K562 (cell line): ENCODE results near the gene PMPCA. TPM values are rescaled to one million over a fixed set of nuclear protein-coding genes. Genes with fewer than 3 reads are reported as not detected.

Experiments used
- ASH1L ChIP-seq: fragments of 450-650 bp; IDR thresholded peaks from 2 replicates; pipeline ENCODE4 v1.6.1; 2018; ENCODE audit warnings: borderline replicate concordance, mild to moderate bottlenecking, low read depth; ENCODE audit not compliant: partially characterized antibody
- CBFB ChIP-seq: sonication (generic); formaldehyde crosslinking; IDR thresholded peaks from 2 replicates; pipeline ENCODE4 v1.4.0; 2020; ENCODE audit warnings: mild to moderate bottlenecking, missing genetic modification reagents
- ELF1 ChIP-seq: fragments of 200-800 bp; sonication (Bioruptor generic); IDR thresholded peaks from 2 replicates; pipeline ENCODE4 v1.6.1; 2016; ENCODE audit warnings: missing genetic modification characterization, missing compliant biosample characterization
- ELF2 ChIP-seq: fragments of 250-450 bp; sonication (Bioruptor Pico); IDR thresholded peaks from 2 replicates; pipeline ENCODE4 v1.5.0; 2021; ENCODE audit warnings: mild to moderate bottlenecking
- FIP1L1 ChIP-seq: fragments of 200-400 bp; formaldehyde crosslinking; IDR thresholded peaks from 2 replicates; pipeline ENCODE4 v1.6.1; 2018; ENCODE audit warnings: mild to moderate bottlenecking, low read depth, low read length; ENCODE audit not compliant: poor library complexity, severe bottlenecking
- GTF2A2 ChIP-seq: IDR thresholded peaks from 2 replicates; pipeline ENCODE4 v1.6.1; 2016; ENCODE audit warnings: mild to moderate bottlenecking, missing genetic modification characterization, missing compliant biosample characterization
- KDM5B ChIP-seq: fragments of 200-600 bp; sonication (generic); IDR thresholded peaks from 2 replicates; pipeline ENCODE4 v1.6.1; 2012; ENCODE audit warnings: low read depth, mild to moderate bottlenecking, moderate library complexity, low read length, control low read depth, inconsistent platforms; ENCODE audit not compliant: insufficient replicate concordance
- MXI1 ChIP-seq: IDR thresholded peaks from 2 replicates; pipeline ENCODE4 v1.6.1; 2011; ENCODE audit warnings: low read depth, mild to moderate bottlenecking, improper control_type of control experiment, low read length
- NFE2 ChIP-seq: IDR thresholded peaks from 2 replicates; pipeline ENCODE4 v1.6.1; 2014; ENCODE audit warnings: antibody characterized with exemption, low read depth
- POLR2G ChIP-seq: fragments of 200-400 bp; formaldehyde crosslinking; IDR thresholded peaks from 2 replicates; pipeline ENCODE4 v1.6.1; 2017; ENCODE audit warnings: low read depth, mild to moderate bottlenecking, antibody characterized with exemption, low read length, moderate library complexity
- PRPF4 ChIP-seq: fragments of 200-400 bp; formaldehyde crosslinking; IDR thresholded peaks from one replicate; pipeline ENCODE4 v1.6.1; 2017; ENCODE audit warnings: low read length, low read depth, mild to moderate bottlenecking; ENCODE audit not compliant: insufficient read depth, poor library complexity, severe bottlenecking
- TAF7 ChIP-seq: fragments of 450-650 bp; IDR thresholded peaks from 2 replicates; pipeline ENCODE4 v1.6.1; 2016; ENCODE audit warnings: missing genetic modification characterization, missing compliant biosample characterization
- TEAD1 ChIP-seq, 2 experiments: fragments of 450-650 bp in 1 of 2; sonication (generic) in 1 of 2; formaldehyde crosslinking; IDR thresholded peaks; 2 replicates each; pipeline versions ENCODE4 v1.4.0 to v1.8.0; 2020 to 2022; ENCODE audit warnings: mild to moderate bottlenecking in 2 of 2, missing genetic modification reagents in 1 of 2
- ZC3H8 ChIP-seq: fragments of 450-650 bp; IDR thresholded peaks from 2 replicates; pipeline ENCODE4 v1.6.1; 2017
- ZNF644 ChIP-seq: fragments of 200-800 bp; sonication (Bioruptor generic); IDR thresholded peaks from 2 replicates; pipeline ENCODE4 v1.6.1; 2016; ENCODE audit warnings: low read depth, missing genetic modification characterization, missing compliant biosample characterization
- ZZZ3 ChIP-seq: fragments of 450-650 bp; IDR thresholded peaks from 2 replicates; pipeline ENCODE4 v1.6.1; 2016; ENCODE audit warnings: antibody characterized with exemption, mild to moderate bottlenecking, moderate library complexity
- polyA plus RNA-seq, 8 experiments: library from polyadenylated mRNA; depleted of rRNA in 4 of 8; stranded (reverse) in 5 of 8; unstranded in 3 of 8; fragments of >200 nt; fragmentation: Nextera tagmentation in 2 of 8; fragmentation: Illumina TruSeq in 1 of 8; extraction: Ambion mirVana in 2 of 8; extraction: Trizol in 1 of 8; gene quantifications; 2 replicates each; pipeline versions ENCODE4 v1.2.1 to v1.2.3, GENCODE V29; 2011 to 2014; ENCODE audit warnings: inconsistent platforms in 1 of 8, missing spikeins in 1 of 8
- total RNA-seq, 7 experiments: library from RNA; depleted of rRNA in 6 of 7; stranded (reverse); fragments of >200 nt in 6 of 7; fragmentation: Illumina TruSeq in 2 of 7; extraction: Trizol in 2 of 7; gene quantifications; 2 replicates each; pipeline versions ENCODE4 v1.2.1 to v1.2.3, GENCODE V29; 2011 to 2021; ENCODE audit warnings: low replicate concordance in 1 of 7
- TF ChIP-seq, protein P1 (sequence below): fragments of 450-650 bp; IDR thresholded peaks from 2 replicates; pipeline ENCODE4 v1.6.1; 2016; ENCODE audit warnings: missing biosample characterization, missing genetic modification characterization
- TF ChIP-seq, protein P2 (sequence below): fragments of 150-350 bp; IDR thresholded peaks from 2 replicates; pipeline ENCODE4 v1.6.1; 2014; ENCODE audit warnings: low read depth, mild to moderate bottlenecking, low read length, borderline replicate concordance
- TF ChIP-seq, protein P3 (sequence below): sonication (generic); formaldehyde crosslinking; IDR thresholded peaks from 2 replicates; pipeline ENCODE4 v1.8.1; 2022; ENCODE audit warnings: missing genetic modification reagents
- TF ChIP-seq, protein P4 (sequence below): fragments of 200-800 bp; sonication (Bioruptor generic); IDR thresholded peaks from 2 replicates; pipeline ENCODE4 v1.6.1; 2017; ENCODE audit warnings: missing genetic modification characterization, missing compliant biosample characterization

Gene PMPCA
- total and polyA plus RNA-seq, 9 of the 15 experiments (the other 6 are each of a cell fraction or from before 2014, with no cell fraction given): 23.9 to 143 (median 86.6) TPM

DNA sequence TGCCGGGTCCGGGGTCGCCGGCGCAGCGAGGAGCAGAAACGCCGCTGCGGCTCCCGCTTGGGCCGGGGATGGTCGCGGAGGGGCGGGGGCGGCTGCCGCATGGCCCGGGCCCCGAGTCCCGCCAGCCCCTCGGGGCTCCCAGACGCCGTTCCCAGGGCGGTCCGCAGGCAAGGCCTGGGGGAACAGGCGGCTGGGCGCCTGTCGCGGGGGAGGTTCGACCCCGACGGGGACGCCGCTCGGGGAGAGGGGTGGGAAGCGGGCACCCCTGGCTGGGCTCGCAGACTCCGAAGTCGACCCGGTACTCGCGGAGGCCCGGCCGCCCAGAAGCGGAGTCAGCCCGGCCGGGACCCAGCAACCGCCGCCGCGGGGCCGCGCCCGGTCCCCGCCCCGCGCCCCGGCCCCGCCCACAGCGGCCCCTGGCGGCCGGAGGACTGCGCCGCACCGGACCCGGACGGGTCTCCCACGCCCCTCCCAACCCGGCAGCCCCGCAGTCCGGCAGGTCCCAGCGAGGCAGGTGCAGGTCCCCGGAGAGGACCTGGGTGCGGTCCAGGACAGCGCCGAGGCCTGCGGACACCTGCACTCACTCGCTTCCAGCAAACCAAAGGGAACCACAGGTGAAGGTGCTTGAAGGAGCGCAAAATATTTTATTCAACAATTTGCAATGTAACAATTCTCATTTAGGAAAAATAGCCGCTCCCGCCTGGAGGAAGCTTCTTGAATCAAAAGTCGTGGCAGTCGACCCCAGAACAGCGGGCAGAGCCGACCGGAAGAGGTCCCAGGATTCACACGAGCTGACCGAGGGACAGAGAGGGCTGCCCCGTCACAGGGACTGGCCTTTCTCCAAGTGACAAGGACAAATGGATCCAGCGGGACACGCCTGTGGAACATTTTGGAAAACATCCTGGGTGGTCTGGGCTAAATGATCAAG, 29.3 kb downstream of the PMPCA start, which contains the start of gene INPP5E (continued):
- TF ChIP-seq NFE2 (no peak), FIP1L1 (peak; percentile 44), KDM5B (peak; percentile 38), ELF1 (tag) (no peak), CBFB (no peak), ASH1L (no peak), POLR2G (peak; percentile 79), PRPF4 (no peak), TAF7 (no peak), MXI1 (no peak), ZNF644 (tag) (no peak), ZC3H8 (no peak), ELF2 (CRISPR knock-in tag) (peak; percentile 39; the same call in 1 of the 2 replicates), TEAD1 (CRISPR knock-in tag; IDR thresholded peaks at IDR 0.05) (no peak), GTF2A2 (tag) (no peak), ZZZ3 (no peak)
- TF ChIP-seq, protein P1, sequence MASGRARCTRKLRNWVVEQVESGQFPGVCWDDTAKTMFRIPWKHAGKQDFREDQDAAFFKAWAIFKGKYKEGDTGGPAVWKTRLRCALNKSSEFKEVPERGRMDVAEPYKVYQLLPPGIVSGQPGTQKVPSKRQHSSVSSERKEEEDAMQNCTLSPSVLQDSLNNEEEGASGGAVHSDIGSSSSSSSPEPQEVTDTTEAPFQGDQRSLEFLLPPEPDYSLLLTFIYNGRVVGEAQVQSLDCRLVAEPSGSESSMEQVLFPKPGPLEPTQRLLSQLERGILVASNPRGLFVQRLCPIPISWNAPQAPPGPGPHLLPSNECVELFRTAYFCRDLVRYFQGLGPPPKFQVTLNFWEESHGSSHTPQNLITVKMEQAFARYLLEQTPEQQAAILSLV: no peak
- TF ChIP-seq, protein P2, sequence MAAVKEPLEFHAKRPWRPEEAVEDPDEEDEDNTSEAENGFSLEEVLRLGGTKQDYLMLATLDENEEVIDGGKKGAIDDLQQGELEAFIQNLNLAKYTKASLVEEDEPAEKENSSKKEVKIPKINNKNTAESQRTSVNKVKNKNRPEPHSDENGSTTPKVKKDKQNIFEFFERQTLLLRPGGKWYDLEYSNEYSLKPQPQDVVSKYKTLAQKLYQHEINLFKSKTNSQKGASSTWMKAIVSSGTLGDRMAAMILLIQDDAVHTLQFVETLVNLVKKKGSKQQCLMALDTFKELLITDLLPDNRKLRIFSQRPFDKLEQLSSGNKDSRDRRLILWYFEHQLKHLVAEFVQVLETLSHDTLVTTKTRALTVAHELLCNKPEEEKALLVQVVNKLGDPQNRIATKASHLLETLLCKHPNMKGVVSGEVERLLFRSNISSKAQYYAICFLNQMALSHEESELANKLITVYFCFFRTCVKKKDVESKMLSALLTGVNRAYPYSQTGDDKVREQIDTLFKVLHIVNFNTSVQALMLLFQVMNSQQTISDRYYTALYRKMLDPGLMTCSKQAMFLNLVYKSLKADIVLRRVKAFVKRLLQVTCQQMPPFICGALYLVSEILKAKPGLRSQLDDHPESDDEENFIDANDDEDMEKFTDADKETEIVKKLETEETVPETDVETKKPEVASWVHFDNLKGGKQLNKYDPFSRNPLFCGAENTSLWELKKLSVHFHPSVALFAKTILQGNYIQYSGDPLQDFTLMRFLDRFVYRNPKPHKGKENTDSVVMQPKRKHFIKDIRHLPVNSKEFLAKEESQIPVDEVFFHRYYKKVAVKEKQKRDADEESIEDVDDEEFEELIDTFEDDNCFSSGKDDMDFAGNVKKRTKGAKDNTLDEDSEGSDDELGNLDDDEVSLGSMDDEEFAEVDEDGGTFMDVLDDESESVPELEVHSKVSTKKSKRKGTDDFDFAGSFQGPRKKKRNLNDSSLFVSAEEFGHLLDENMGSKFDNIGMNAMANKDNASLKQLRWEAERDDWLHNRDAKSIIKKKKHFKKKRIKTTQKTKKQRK: no peak
- TF ChIP-seq, protein P3, sequence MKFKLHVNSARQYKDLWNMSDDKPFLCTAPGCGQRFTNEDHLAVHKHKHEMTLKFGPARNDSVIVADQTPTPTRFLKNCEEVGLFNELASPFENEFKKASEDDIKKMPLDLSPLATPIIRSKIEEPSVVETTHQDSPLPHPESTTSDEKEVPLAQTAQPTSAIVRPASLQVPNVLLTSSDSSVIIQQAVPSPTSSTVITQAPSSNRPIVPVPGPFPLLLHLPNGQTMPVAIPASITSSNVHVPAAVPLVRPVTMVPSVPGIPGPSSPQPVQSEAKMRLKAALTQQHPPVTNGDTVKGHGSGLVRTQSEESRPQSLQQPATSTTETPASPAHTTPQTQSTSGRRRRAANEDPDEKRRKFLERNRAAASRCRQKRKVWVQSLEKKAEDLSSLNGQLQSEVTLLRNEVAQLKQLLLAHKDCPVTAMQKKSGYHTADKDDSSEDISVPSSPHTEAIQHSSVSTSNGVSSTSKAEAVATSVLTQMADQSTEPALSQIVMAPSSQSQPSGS (CRISPR knock-in tag): no peak
- TF ChIP-seq, protein P4, sequence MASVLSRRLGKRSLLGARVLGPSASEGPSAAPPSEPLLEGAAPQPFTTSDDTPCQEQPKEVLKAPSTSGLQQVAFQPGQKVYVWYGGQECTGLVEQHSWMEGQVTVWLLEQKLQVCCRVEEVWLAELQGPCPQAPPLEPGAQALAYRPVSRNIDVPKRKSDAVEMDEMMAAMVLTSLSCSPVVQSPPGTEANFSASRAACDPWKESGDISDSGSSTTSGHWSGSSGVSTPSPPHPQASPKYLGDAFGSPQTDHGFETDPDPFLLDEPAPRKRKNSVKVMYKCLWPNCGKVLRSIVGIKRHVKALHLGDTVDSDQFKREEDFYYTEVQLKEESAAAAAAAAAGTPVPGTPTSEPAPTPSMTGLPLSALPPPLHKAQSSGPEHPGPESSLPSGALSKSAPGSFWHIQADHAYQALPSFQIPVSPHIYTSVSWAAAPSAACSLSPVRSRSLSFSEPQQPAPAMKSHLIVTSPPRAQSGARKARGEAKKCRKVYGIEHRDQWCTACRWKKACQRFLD: 0 out of 2 replicates have a peak, but pooled peaks have one; percentile 43
